ENCODE data around the gene FMN1. TPM values are rescaled to one million over a fixed set of nuclear protein-coding genes. Genes with fewer than 3 reads are reported as not detected.

Gene FMN1
- total and polyA plus RNA-seq, 10 of the 15 experiments (the other 5 are each of a cell fraction or from before 2014, with no cell fraction given) = 0.05 to 0.16 (median 0.08) TPM; not detected in 4

GRCh38 chr15:33007303-33007855 is 187.1 kb downstream of the FMN1 start:
- Histone ChIP-seq H3K79me2 (ENCODE audit: control insufficient read depth, insufficient read depth, low read length) (no peaks in the 10 kb centered on the region), H3K9me3 (replicated peaks; ENCODE audit: control insufficient read depth, insufficient read depth, low read length) (no peaks in the 10 kb centered on the region), H4K20me1 (ENCODE audit: control insufficient read depth, insufficient read depth) (no peaks in the 10 kb centered on the region), H2AFZ (ENCODE audit: control insufficient read depth, low read depth, low read length) (no peak overlapping the region), H3K4me3 (no peak overlapping the region), H3K4me2 (ENCODE audit: control insufficient read depth, insufficient read depth) (no peak overlapping the region), H3K27me3 (replicated peaks in 1 of 2; ENCODE audit: control insufficient read depth in 2 of 2, insufficient read depth in 2 of 2, low read length in 1 of 2) (no peaks in the 10 kb centered on the region; a peak in 2 of 4 replicates), H3K4me1 (ENCODE audit: control insufficient read depth, insufficient read depth, low read length) (no peaks in the 10 kb centered on the region), H3K9ac (ENCODE audit: control insufficient read depth, insufficient read depth, low read length) (no peak overlapping the region), H3K36me3 (ENCODE audit: control insufficient read depth in 2 of 2, insufficient read depth in 2 of 2, low read length in 1 of 2) (no peaks in the 10 kb centered on the region), H3K27ac (ENCODE audit: control insufficient read depth, insufficient read depth) (no peak overlapping the region)
- no peak for DNase-seq (ENCODE audit: low read depth, low spot score)
- FAIRE-seq = no peak
- no TSS peak for BruUV-seq (replicated peaks)
- in situ Hi-C loops (cut with MboI) (no loop called here), intact Hi-C loops (cut with micrococcal nuclease; ENCODE audit: unreplicated experiment) (no loop called here)
- ChIA-PET SMC1A (ENCODE audit: uncharacterized antibody, unreplicated experiment) (no interaction called here), POLR2A (no interaction called here), CTCF (interaction anchor here (0.7 to 1.4 kb wide), 2 partner anchors 14 to 345 kb away, joined by 3 read pairs; no protein-coding TSS in a partner anchor), RAD21 (ENCODE audit: unreplicated experiment) (no interaction called here)
- WGBS (ENCODE audit: insufficient coverage, insufficient replicate concordance, low lambda C conversion rate, missing lambda C conversion rate) = 1% methylated on average over 4 of the region's 4 CpGs
- TF ChIP-seq SREBF1 (IDR thresholded peaks at IDR 0.05; ENCODE audit: low read length) = no peak
- ATAC-seq = no peak

GRCh38 chr15:33005582-33005981 is 188.9 kb downstream of the FMN1 start:
- H3K4me1 ChIP-seq (ENCODE audit: control insufficient read depth, insufficient read depth, low read length) = no peaks in the 10 kb centered on the region
- no peak for DNase-seq (ENCODE audit: low read depth, low spot score)
- no peaks in the 10 kb centered on the region for H3K79me2 ChIP-seq (ENCODE audit: control insufficient read depth, insufficient read depth, low read length)
- no TSS peak for BruUV-seq (replicated peaks)
- TF ChIP-seq MEF2A (IDR thresholded peaks at IDR 0.05; ENCODE audit: insufficient read depth, low read depth, low read length) = no peak
- TF ChIP-seq SPI1 (IDR thresholded peaks at IDR 0.05; ENCODE audit: borderline replicate concordance, insufficient read depth, low read depth, low read length) = peak; percentile 54; the same call in 1 of the 2 replicates
- no peak for ATAC-seq
- peaks cover 0 to 2% of the 10 kb centered on the region in 2 experiments; a peak in 2 of 4 replicates for H3K27me3 ChIP-seq (replicated peaks in 1 of 2; ENCODE audit: control insufficient read depth in 2 of 2, insufficient read depth in 2 of 2, low read length in 1 of 2)
- no peak overlapping the region for H3K4me3 ChIP-seq
- H2AFZ ChIP-seq (ENCODE audit: control insufficient read depth, low read depth, low read length) = no peak overlapping the region
- ChIA-PET SMC1A (ENCODE audit: uncharacterized antibody, unreplicated experiment) (interaction anchor here (0.8 kb wide), 1 partner anchor 137 kb away, joined by 3 read pairs; no protein-coding TSS in a partner anchor), CTCF (interaction anchor here (0.6 kb wide), 1 partner anchor 152 kb away, joined by 3 read pairs; no protein-coding TSS in a partner anchor), RAD21 (ENCODE audit: unreplicated experiment) (no interaction called here), POLR2A (no interaction called here)
- H3K4me2 ChIP-seq (ENCODE audit: control insufficient read depth, insufficient read depth) = no peak overlapping the region; the same call in 1 of the 2 replicates
- intact Hi-C loops (cut with micrococcal nuclease; ENCODE audit: unreplicated experiment) (no loop called here), in situ Hi-C loops (cut with MboI) (no loop called here)
- WGBS (ENCODE audit: insufficient coverage, insufficient replicate concordance, low lambda C conversion rate, missing lambda C conversion rate) = 0% methylated on average over 1 of the region's 1 CpG
- no peak overlapping the region for H3K9ac ChIP-seq (ENCODE audit: control insufficient read depth, insufficient read depth, low read length)
- H3K36me3 ChIP-seq (ENCODE audit: control insufficient read depth in 2 of 2, insufficient read depth in 2 of 2, low read length in 1 of 2) = no peaks in the 10 kb centered on the region
- FAIRE-seq = no peak
- no peak overlapping the region for H3K27ac ChIP-seq (ENCODE audit: control insufficient read depth, insufficient read depth)
- H3K9me3 ChIP-seq (replicated peaks; ENCODE audit: control insufficient read depth, insufficient read depth, low read length) = no peaks in the 10 kb centered on the region
- no peaks in the 10 kb centered on the region for H4K20me1 ChIP-seq (ENCODE audit: control insufficient read depth, insufficient read depth)

All from GM12878 (cell line).